GM15510 (cell line): ENCODE data around the gene CACNA2D3.

Source experiments
- POLR2A ChIP-seq: IDR thresholded peaks from 3 replicates; pipeline ENCODE4 v1.6.1; 2011; ENCODE audit warnings: borderline replicate concordance; ENCODE audit not compliant: insufficient read length; ENCODE audit errors: extremely low read depth

Gene CACNA2D3

GRCh38 chr3:54671511-54671910 is 549.2 kb downstream of the CACNA2D3 start:
- no peak for TF ChIP-seq POLR2A

GRCh38 chr3:54676087-54676486 is 553.7 kb downstream of the CACNA2D3 start:
- TF ChIP-seq POLR2A, result no peak

DNA sequence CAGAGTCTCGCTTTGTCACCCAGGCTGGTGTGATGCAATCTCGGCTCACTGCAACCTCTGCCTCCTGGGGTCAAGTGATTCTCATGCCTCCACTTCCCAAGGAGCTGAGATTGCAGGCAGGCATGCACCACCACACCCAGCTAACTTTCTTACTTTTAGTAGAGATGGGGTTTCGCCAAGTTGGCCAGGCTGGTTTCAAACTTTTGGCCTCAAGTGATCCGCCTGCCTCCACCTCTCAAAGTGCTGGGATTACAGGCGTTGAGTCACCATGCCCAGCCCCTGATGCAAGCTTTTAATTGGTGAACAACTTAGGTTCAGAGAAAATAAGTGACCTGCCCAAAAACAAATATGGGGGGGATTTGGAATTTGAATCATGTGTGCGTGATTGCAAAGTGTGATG is 559.4 kb downstream of the CACNA2D3 start:
- no peak for TF ChIP-seq POLR2A

- no peak for TF ChIP-seq POLR2A
Observed at GRCh38 chr3:54685213-54685612, 562.9 kb downstream of the CACNA2D3 start.

DNA sequence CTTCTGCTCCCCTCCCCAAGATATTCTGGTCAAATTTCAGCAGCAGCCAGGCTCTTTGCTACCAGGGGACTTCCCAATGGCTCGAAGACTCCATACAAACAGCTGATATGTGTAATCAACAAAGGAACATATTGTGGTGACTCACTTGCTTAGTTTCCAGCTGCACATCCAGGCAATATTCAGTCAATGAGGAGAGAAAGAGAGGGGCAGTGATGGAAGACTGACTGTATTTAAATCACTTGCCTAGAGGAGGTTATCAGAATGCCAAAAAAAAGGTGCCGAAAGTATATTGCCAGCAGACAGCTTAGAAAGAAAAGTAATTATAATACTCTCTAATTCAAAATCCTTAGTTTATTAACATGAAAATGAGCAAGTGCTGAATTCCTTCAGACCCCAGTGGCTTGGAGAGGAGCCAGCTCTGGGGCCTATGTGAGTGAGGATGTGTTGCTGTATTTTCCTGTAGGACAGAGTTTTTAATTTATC is 569.0 kb downstream of the CACNA2D3 start:
- TF ChIP-seq POLR2A, result no peak

GRCh38 chr3:54696313-54696712 is 574.0 kb downstream of the CACNA2D3 start:
- no peak for TF ChIP-seq POLR2A

DNA sequence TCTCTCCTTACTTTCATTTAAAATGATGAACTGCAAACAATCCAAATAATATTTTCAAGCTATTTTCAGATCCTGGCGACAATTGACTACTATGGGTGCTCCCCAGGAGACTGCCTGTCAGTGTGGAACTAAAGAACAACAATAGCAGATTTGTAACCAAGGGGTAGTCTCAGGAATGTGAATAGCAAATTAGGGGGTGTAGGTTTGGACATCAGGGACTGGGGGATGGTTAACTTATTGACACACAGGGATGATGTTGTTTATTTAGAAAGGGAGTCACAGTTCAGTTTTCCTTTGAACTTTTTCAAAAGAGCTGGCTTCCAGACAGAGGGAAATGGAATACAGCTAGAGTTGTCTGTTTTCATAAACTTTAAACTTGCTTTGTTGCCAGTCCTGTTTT is 575.7 kb downstream of the CACNA2D3 start:
- TF ChIP-seq POLR2A, result no peak

DNA sequence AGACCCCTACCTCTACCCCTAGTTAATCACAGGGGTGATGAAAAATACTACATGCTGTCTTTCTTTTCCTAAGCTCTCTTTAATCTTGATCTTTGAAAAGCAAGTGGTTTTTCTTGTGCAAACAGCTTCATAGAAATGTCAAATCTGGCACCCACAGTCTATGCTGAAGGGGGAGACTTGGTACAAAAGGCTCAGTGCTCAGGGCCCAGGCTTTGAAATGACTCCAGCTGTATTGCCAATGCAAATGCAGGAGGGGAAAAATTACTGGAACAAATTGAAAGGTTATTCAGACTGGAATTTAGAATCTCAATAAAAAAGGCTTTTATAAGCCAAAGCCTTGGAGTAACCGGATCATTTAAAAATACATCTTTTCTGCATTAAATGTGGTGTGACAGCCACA is 581.6 kb downstream of the CACNA2D3 start:
- TF ChIP-seq POLR2A, result no peak

DNA sequence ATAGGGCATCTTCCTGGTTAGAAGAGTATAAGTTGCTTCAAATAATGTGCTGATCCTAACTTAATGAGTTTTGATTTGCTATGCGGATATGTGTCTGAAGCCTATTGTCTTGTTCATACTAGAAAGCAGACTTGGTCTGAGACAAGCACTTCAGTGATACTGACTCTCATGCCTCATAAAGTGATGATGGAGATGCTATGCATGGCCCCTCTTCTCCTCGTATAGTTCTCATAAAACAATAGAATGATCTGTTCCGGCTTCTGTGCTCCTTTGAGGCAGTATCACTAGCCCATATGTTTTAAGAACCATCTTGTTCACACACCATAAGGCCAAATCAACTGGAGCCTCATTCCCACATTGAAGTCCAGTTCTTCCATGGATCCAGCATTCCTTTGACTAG is 583.4 kb downstream of the CACNA2D3 start:
- no peak for TF ChIP-seq POLR2A

DNA sequence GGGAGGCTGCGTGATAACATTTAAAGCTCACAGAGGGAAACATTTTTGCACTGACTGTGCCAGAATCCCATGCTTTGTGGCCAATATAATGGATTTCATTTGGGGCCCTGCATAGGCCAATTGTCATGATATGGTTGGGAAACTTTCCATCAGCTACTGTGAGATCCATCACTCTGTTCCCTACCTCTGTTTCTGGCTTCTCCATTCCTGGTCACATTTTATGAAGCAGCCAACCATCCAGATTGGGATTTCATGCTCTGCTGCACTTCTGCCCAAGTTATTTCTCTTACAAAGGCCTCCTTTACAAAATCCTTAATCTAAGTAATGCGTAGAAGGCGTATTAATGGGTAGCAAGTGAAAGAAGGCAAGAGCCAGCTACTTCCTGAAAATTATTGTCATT is 584.4 kb downstream of the CACNA2D3 start:
- no peak for TF ChIP-seq POLR2A

- TF ChIP-seq POLR2A, result no peak
Observed at GRCh38 chr3:54709785-54710184, 587.4 kb downstream of the CACNA2D3 start.

GRCh38 chr3:54710954-54711353 is 588.6 kb downstream of the CACNA2D3 start:
- no peak for TF ChIP-seq POLR2A

DNA sequence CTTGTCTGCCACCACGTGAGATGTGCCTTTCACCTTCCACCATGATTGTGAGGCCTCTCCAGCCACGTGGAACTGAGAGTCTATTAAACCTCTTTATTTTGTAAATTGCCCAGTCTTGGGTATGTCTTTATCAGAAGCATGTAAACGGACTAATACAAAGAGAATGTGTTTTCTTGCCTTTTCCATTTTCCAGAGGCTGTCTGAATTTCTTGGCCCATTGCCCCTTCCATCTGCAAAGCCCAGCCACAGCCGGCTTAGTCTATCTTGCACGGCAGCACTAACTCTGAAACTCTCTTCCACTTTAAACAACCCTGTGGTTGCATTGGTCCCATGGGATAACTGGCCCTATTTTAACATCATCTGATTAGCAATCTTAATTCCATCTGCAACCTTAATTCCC is 590.2 kb downstream of the CACNA2D3 start:
- no peak for TF ChIP-seq POLR2A

GRCh38 chr3:54713031-54713430 is 590.7 kb downstream of the CACNA2D3 start:
- no peak for TF ChIP-seq POLR2A

DNA sequence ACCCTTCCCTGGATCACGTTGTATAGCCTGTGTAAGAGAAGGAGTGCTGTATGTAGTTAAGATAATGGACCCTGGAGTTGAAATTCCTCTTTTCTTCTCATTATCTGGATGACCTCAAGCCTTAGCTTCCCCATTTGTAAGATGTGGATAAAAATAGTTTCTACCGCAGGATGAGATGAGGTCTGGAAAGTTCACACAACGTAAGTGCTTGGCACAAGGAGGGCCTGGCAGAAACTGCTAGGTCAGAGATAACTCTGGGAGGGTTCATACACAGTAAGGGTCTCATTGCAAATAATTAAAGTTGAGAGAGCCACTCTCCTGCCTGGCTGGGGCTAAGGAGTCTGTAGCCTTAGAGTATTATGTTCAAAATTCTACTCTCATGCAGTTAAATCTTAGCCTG is 591.1 kb downstream of the CACNA2D3 start:
- TF ChIP-seq POLR2A, result no peak

- TF ChIP-seq POLR2A, result no peak
Observed at GRCh38 chr3:54714035-54714434, 591.7 kb downstream of the CACNA2D3 start.

DNA sequence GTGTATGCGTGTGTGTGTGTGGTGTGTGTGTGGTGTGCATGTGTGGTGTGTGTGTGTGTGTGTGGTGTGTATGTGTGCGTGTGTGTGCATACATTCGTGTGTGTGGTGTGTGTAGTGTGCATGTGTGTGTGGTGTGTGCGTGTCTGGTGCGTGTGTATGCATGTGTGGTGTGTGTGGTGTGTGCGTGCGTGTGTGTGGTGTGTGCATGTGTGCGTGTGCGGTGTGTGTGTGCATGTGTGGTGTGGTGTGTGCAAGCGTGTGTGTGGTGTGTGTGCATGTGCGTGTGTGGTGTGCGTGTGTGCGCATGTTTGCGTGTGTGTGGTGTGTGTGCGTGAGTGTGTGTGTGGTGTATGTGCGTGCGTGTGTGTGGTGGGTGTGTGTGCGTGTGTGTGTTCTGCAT is 595.2 kb downstream of the CACNA2D3 start:
- TF ChIP-seq POLR2A, result no peak
